Mesothelial cell of epicardium (in vitro differentiated cells): ENCODE measurements around the gene FBXW9. TPM values are rescaled to one million over a fixed set of nuclear protein-coding genes. Genes with fewer than 3 reads are reported as not detected.

Experiments
- DNase-seq, 2 experiments: peaks; one replicate each; pipeline ENCODE4 v3.0.0; 2021; ENCODE audit warnings: low spot score in 2 of 2; ENCODE audit not compliant: unreplicated experiment in 2 of 2
- H3K27ac Mint-ChIP-seq: 2 replicates; pipeline ENCODE4 v1.8.0; 2021; ENCODE audit warnings: mixed read lengths
- H3K27me3 Mint-ChIP-seq: 2 replicates; pipeline ENCODE4 v1.8.0; 2021; ENCODE audit warnings: low read depth, mixed read lengths
- H3K36me3 Mint-ChIP-seq: 2 replicates; pipeline ENCODE4 v1.8.0; 2021; ENCODE audit warnings: mixed read lengths
- H3K4me1 Mint-ChIP-seq: 2 replicates; pipeline ENCODE4 v1.8.0; 2021; ENCODE audit warnings: mixed read lengths
- H3K4me3 Mint-ChIP-seq: 2 replicates; pipeline ENCODE4 v1.8.0; 2021; ENCODE audit warnings: mild to moderate bottlenecking, moderate library complexity, mixed read lengths
- H3K9me3 Mint-ChIP-seq: 2 replicates; pipeline ENCODE4 v1.8.0; 2021; ENCODE audit warnings: mixed read lengths
- CTCF ChIP-seq: fragments of 200-600 bp; sonication (generic); IDR thresholded peaks from one replicate; pipeline ENCODE4 v1.5.0; 2021; ENCODE audit warnings: antibody characterized with exemption; ENCODE audit not compliant: unreplicated experiment
- total RNA-seq: library from RNA; stranded (reverse); gene quantifications from 3 replicates; pipeline ENCODE4 v1.2.1, GENCODE V29; 2021

The FBXW9 gene
- 9.6 to 9.8 TPM (median 9.8 TPM) in 3 replicates for total RNA-seq

DNA sequence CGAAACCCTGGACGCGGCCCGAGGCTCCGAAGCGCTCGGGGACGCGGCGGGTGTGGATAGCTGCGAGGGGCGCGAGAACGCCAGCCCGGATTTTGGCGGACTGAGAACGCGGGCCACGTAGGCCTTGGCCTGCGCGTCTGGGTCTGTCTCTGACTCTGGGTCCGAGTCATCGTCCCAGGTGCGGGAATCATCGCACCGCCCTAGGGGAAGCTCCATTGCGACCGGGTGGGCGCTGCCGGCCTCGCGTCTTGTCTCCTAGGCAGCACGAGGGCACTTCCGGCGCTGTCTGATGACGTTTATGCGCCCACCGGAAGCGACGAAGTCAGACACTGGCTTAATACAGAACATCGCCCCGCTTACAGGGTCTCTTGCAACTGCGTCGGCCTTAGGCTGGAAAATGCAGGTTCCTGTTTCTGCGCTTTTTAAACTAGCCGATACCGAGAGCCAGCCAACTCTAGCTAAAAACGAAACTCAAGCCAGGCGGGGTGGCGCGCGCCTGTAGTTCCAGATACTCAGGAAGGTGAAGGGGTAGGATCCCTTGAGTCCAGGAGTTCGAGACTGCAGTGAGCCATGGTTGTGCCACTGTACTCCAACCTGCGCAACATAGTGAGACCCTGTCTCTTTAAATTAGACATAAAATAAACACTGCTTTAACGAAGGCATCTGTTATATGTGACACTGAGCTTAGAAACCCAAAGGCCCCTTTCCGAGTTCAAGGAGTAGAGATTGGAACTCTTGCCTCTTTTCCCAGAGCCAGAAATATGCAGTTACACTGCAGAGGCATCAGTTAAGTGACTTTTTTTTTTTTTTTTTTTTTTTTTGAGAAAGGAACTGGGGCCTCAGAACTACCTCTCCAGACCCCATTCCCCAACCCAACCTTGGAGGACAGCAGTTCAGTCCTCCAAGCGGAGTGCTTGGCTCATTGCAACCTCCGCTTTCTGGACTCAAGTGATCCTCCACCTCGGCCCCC, at the start of gene FBXW9:
TSS of gene FBXW9 (minus strand) at position 266 of the 970 bp plus-strand sequence. CDS start at position 216, 50 bp downstream.
- DNase-seq = peak; percentile 93 to 99
- Mint-ChIP-seq H3K9me3 (no peaks in the 10 kb centered on the region), H3K4me3 (peak within 1 kb of the TSS; percentile 89), H3K4me1 (peaks cover 6% of the 10 kb centered on the region), H3K36me3 (peaks cover 16% of the 10 kb centered on the region), H3K27me3 (no peaks in the 10 kb centered on the region), H3K27ac (peak within 1 kb of the TSS; percentile 98)
- TF ChIP-seq CTCF = no peak

GRCh38 chr19:12745166-12745897, 48.9 kb upstream of the FBXW9 start:
- peaks cover 35% of the 10 kb centered on the region for H3K36me3 Mint-ChIP-seq
- H3K9me3 Mint-ChIP-seq = peaks cover 6% of the 10 kb centered on the region
- TF ChIP-seq CTCF = no peak
- no peak for DNase-seq
- H3K27me3 Mint-ChIP-seq = peaks cover 18% of the 10 kb centered on the region
- H3K4me3 Mint-ChIP-seq = no peak overlapping the region
- no peaks in the 10 kb centered on the region for H3K4me1 Mint-ChIP-seq
- no peak overlapping the region for H3K27ac Mint-ChIP-seq

GRCh38 chr19:12737835-12738351, 41.5 kb upstream of the FBXW9 start:
- no peak for TF ChIP-seq CTCF
- H3K36me3 Mint-ChIP-seq = peaks cover 14% of the 10 kb centered on the region
- no peaks in the 10 kb centered on the region for H3K27me3 Mint-ChIP-seq
- H3K4me1 Mint-ChIP-seq = peaks cover 24% of the 10 kb centered on the region
- peak overlapping the region; percentile 99 for H3K27ac Mint-ChIP-seq
- DNase-seq = no peak
- H3K4me3 Mint-ChIP-seq = peak overlapping the region; percentile 99
- no peaks in the 10 kb centered on the region for H3K9me3 Mint-ChIP-seq

- DNase-seq = peak; percentile 72 to 79
- peaks cover 28% of the 10 kb centered on the region for H3K4me1 Mint-ChIP-seq
- no peaks in the 10 kb centered on the region for H3K9me3 Mint-ChIP-seq
- peak within 1 kb of the TSS; percentile 99 for H3K27ac Mint-ChIP-seq
- no peaks in the 10 kb centered on the region for H3K27me3 Mint-ChIP-seq
- peak within 1 kb of the TSS; percentile 99 for H3K4me3 Mint-ChIP-seq
- peaks cover 11% of the 10 kb centered on the region for H3K36me3 Mint-ChIP-seq
- TF ChIP-seq CTCF = no peak
Observed at GRCh38 chr19:12736995-12737834, 40.8 kb upstream of the FBXW9 start, which contains the start of gene GET3. Gene GET3 (plus strand): TSS chr19:12737497. CDS start chr19:12737506, 9 bp downstream.
